GM20431 (cell line): ENCODE measurements around the gene RAB44.
"Not testable (repeated sequence)": the region's sequence is repeated elsewhere in the genome, so short reads cannot be mapped to it uniquely, and the experiment has no call there.

Source experiments
- in situ Hi-C: fragments of 300-500 bp; cut with MseI, MboI; formaldehyde crosslinking; loops from one replicate; pipeline ENCODE4 v1.15.0; 2020; ENCODE audit warnings: low sequenced_read_pairs; ENCODE audit not compliant: unreplicated experiment

RAB44 gene, protein sequence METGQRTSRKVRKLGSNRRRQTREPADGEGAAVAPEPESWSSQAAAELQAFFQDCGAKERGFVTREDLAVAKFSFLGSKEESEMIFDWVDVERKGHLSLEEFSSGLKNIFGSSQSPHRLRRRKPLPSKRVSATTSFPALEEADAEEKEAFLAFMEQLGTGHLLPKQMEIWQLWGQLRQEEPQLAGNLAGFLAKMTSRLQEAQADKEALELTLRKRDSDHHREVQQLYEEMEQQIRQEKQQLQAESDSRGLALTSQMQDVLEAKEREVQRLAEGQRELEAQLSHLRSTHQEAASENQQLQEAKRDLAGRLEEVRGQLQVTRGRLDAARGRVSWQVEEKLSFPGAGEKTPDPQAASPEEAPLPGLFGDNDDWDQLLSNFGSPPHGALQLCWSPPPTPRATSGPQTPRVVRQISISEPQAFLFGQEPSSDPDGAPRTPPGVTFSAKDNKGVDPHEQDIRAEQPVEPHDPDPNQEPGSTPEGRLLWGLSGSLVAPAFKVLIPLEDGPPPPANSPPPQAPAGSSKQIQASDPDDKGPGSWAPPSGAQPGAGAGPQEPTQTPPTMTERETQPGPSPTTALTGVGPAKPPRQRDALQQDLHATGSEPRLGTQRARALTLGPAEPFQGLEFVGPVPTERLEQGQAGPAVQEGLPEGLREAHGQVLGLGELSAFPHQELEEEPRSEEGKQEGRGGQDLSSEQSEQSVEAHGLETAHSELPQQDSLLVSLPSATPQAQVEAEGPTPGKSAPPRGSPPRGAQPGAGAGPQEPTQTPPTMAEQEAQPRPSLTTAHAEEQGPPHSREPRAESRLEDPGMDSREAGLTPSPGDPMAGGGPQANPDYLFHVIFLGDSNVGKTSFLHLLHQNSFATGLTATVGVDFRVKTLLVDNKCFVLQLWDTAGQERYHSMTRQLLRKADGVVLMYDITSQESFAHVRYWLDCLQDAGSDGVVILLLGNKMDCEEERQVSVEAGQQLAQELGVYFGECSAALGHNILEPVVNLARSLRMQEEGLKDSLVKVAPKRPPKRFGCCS

DNA sequence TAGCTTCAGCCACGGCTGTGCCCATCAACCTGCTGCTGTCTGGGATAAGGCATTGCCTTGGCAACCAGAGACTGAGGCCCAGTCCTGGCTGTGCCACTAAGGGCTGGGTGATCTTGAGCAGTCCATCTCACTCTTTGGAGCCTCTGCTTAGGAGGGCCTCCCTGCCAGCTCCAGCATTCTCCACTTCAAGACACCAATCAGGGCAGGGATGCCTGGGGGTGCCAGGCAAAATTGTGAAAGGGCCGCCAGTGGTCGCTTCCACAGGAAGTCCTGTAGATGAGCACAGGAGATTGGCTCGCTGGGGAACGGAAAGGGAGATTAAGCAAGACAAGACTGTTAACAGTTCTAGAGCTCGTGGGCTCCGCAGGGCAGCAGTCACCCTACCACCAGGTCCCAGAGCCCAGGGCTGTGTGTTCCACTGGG lies at the start of gene RAB44:
Gene RAB44 (plus strand): TSS at position 346 of the 423 bp plus-strand sequence. CDS start 6,410 bp downstream, outside the sequence.
- in situ Hi-C loops: no loop called here

DNA sequence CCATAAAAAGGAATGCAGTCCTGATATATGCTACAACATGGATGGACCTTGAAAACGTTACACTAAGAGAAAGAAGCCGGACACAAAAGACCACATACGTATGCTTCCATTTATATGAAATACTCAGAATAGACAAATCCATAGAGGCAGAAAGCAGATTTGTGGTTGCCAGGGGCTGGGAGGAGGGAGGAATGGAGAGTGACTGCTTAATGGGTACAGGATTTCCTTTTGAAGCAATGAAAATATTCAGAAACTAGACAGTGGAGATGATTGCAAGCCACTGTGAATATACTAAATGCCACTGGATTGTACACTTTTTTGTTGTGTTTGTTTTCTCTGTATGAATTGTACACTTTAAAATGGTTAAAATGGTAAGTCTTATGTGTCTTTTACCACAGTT lies 48.5 kb upstream of the RAB44 start:
- in situ Hi-C loops: no loop called here

- in situ Hi-C loops: no loop called here
Observed at GRCh38 chr6:36649701-36650484, 47.7 kb upstream of the RAB44 start.

DNA sequence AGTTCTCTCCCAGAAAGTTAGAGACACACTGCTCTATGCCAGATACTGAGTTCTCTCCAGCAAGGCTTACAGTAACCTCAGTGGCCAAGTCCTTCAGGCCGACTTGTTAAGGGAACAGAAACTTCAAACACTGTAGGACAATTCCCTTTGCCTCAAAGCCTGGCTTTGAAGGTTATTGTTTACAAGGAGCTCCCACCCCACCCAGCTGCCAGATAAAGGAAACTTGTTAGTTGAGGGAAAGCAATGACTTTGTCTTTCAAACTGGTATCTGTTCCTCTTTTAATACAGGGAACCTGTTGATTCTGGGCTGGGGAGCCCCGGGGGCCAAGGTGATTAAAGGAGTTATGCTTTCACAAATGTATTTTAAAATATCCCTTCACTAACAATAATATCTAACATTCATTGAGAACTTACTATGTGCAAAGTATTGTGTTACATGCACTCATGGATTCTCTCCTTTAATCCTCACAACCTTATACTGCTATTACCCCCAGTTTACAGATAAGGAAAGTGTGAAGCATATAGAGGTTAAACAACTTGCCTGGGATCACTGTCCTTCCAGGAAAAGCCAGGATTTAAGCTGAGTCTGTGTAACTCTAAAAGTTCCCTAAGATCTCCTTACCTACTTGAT lies 46.7 kb upstream of the RAB44 start:
- in situ Hi-C loops: no loop called here

GRCh38 chr6:36651659-36652379 lies 45.8 kb upstream of the RAB44 start:
- in situ Hi-C loops: no loop called here

DNA sequence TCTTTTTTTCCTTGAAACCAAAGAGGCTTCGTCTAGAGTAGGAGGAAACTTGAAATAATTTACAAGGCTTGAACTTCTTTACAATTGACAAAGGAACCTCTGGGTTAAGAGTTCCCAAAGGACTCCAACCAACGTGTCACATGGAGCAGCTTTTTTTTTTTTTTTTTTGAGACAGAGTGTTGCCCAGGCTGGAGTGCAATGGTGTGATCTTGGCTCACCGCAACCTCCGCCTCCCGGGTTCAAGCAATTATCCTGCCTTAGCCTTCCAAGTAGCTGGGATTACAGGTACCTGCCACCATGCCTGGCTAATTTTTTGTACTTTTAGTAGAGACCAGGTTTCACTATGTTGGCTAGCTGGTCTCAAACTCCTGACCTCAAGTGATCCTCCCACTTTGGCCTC lies 43.2 kb upstream of the RAB44 start:
- in situ Hi-C loops: not testable (repeated sequence)

DNA sequence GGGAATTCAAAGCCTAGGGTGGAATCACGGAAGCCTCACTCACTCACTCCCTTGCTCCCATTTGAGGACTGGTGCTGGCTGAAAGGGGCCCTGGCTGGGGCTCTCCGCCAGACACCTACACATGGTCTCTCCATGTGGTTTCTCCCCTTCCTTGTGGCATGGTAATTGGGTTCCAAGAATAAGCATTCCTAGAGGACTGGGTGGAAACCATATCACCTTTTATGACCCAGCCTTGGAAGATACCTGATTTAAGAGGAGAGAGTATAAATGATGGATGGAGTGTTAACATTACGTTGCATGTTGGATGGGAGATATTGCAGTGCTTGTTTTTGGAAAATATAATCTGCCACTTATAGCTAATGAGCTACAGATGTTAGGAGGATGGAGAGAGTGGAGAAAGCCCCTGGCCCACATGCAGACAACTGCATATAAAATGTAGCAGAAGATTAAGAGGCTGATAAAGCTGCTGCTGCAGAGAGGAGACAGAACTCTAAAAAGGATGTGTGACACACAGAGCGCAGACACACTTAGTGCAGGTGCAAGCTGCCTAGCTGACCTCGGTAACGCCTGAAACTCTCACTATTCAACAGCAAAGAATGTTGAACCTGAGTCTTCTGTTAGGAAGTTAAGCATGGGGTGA lies 42.4 kb upstream of the RAB44 start:
- in situ Hi-C loops: no loop called here

GRCh38 chr6:36656441-36656840 lies 41.2 kb upstream of the RAB44 start:
- in situ Hi-C loops: no loop called here

DNA sequence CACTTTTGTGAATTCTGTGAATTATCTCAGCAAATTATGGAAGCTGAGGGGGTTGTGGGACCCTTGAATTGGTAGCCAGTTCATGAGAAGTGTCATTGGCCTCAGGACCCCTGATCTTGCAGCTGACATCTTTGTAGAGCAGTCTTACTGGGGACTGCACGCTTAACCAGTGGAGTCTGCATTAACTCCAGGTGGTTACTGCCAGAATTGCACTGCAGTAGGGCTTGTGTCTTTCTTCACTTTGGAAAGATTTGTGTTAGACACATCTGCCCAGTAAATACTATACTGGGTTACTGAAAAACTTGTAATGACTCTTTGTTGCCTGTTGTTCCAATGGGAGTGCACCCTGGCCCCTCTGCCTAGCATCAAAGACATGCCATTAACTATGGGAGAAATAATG lies 40.4 kb upstream of the RAB44 start:
- in situ Hi-C loops: no loop called here

DNA sequence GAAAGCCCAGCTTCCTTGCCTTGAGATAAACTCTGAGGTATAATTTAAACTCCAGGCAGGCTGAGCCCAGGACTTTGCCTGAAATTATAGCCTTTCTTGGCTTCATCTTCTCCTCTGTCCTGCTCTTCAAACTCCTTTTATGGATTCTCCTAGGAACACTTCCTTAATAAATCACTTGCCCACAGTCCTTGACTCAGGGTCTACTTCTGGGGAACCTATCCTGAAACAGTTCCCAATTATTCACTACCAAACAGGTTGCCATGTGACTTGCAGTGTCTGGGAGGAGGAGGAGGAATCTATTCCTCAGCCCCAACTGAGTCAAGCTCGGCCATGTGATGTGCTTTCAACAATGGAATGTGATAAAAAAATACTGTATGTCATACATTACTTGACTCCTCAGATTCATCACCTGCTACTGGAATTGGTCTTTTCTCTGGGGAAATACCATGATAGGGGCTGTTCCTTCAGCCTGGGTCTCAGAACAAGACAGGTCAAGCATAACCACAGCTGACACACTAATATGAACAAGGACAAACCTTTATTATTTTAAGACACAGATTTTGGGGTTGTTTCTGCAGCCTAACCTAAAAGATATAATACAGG lies 39.6 kb upstream of the RAB44 start:
- in situ Hi-C loops: no loop called here

DNA sequence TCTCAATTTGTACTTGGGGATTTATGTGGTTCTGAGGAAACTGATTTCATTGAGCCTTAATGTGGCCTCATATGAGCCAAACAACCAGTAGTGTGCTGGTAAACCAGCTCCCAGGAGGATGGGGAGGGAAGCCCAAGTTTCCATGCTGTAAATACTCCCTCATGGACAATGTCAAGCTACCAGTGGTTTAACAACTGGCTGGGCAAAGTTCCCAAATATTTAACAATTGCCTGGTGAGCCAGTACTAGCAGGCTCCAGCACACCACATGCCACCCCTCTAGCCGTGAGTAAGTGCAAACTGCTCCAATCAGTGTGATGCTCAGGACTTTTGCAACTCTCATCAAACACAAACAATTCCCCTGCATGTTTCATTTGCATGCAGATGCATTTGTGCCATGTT lies 38.4 kb upstream of the RAB44 start:
- in situ Hi-C loops: no loop called here

DNA sequence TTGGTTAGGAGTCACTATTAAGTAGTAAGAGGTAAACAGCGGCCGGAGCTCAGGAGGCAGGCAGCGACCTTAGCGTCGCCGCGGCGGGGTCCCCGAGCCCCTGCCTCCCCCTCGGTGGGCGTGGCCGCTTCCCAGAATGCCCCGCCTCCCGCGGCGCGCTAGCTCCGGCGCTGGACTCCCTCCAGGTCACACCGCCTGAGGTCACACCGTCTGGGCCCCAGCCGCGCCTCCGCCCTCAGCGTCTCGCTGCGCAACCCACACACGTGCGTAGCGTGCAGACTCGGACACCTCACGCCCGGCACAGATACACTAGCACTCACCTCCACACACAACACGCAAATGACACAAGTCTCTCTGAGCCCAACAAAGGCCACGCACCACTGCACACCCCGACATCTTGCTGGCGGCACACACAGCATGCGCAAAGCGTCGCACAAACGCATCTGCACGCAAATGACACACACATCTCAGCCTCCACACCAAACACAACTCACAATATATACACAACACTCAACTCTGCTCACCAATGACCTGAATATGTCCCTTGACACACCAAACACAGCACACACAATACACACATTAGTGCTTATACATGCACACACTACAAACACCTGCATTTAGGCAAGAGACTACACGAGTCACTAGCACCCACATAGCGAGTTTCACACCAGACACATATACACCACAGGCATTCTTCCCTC lies 36.7 kb upstream of the RAB44 start:
- in situ Hi-C loops: no loop called here

- in situ Hi-C loops: no loop called here
Observed at GRCh38 chr6:36662380-36662779, 35.2 kb upstream of the RAB44 start.

- in situ Hi-C loops: no loop called here
Observed at GRCh38 chr6:36662827-36663256, 34.8 kb upstream of the RAB44 start.

DNA sequence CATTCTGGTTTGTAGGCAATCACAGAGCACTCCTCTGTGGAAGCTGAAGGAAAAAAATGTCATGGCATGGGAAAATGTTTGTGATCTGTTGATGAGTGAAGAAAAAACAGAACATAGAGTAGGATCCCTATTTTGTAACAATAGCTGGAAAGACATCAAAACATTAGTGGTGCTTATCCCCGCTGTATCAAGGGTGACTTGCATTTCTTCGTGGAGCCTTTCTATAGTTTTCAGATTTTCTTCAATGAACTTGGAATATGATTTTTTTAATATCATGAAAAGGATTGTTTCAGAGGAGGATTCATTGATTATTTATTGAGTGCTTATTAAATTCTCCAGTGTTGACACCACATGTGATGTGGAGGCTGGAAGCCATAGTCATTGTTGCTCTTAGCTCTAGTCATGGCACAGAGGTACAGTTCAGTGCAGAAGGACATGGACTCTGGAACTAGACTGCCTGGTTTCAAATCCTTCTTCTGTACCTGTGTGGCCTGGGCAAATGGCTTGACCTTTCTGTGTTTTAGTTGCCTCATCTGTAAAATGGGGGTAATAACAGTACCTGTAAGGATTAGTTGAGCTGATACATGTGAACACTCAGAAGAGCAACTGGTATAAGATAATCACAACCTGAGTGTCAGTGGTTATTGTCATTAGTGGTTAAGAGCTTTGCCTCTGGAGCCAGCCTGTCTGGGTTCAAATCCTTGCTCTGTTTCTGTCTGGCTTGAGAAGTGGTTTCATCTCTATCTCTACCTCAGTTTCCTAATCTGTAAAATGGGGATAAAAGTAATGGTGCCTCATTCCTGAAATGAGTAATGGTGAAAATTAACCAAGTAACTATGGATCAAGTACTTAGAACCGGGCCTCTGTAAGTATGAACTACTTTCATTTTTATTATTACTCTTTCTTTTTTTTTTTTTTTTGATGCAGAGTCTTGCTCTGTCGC lies 33.9 kb upstream of the RAB44 start:
- in situ Hi-C loops: no loop called here

GRCh38 chr6:36665180-36665579 lies 32.4 kb upstream of the RAB44 start:
- in situ Hi-C loops: no loop called here
